GM20431 (cell line): ENCODE data around the gene VAV2.

ENCODE experiments used
- in situ Hi-C: fragments of 300-500 bp; cut with MseI, MboI; formaldehyde crosslinking; loops from one replicate; pipeline ENCODE4 v1.15.0; 2020; ENCODE audit warnings: low sequenced_read_pairs; ENCODE audit not compliant: unreplicated experiment

VAV2 gene

GRCh38 chr9:134028575-134029247, 36.6 kb upstream of the VAV2 start:
- in situ Hi-C loops: no loop called here

- in situ Hi-C loops: no loop called here
Observed at GRCh38 chr9:134028076-134028475, 36.0 kb upstream of the VAV2 start.

GRCh38 chr9:134027561-134027960, 35.4 kb upstream of the VAV2 start:
- in situ Hi-C loops: no loop called here

GRCh38 chr9:134026981-134027380, 34.9 kb upstream of the VAV2 start:
- in situ Hi-C loops: no loop called here

GRCh38 chr9:134026581-134026980, 34.5 kb upstream of the VAV2 start:
- in situ Hi-C loops: no loop called here

- in situ Hi-C loops: no loop called here
Observed at GRCh38 chr9:134025606-134026541, 33.8 kb upstream of the VAV2 start.

- in situ Hi-C loops: no loop called here
Observed at GRCh38 chr9:134024828-134025605, 32.9 kb upstream of the VAV2 start, which contains the start of gene BRD3OS. BRD3OS (plus strand) TSS chr9:134025481; CDS start chr9:134026748, 1,267 bp downstream.

- in situ Hi-C loops: no loop called here
Observed at GRCh38 chr9:134024214-134024792, 32.2 kb upstream of the VAV2 start.

GRCh38 chr9:134014946-134015345, 22.8 kb upstream of the VAV2 start:
- in situ Hi-C loops: no loop called here

GRCh38 chr9:134011401-134011800, 19.3 kb upstream of the VAV2 start:
- in situ Hi-C loops: no loop called here

GRCh38 chr9:134010310-134011173, 18.4 kb upstream of the VAV2 start:
- in situ Hi-C loops: no loop called here

GRCh38 chr9:134007571-134007970, 15.4 kb upstream of the VAV2 start:
- in situ Hi-C loops: no loop called here

- in situ Hi-C loops: no loop called here
Observed at GRCh38 chr9:134007150-134007549, 15.0 kb upstream of the VAV2 start.

- in situ Hi-C loops: no loop called here
Observed at GRCh38 chr9:134005381-134005780, 13.3 kb upstream of the VAV2 start.

- in situ Hi-C loops: no loop called here
Observed at GRCh38 chr9:134004881-134005280, 12.8 kb upstream of the VAV2 start.

- in situ Hi-C loops: no loop called here
Observed at GRCh38 chr9:134004131-134004873, 12.2 kb upstream of the VAV2 start.

GRCh38 chr9:134003237-134003636, 11.1 kb upstream of the VAV2 start:
- in situ Hi-C loops: no loop called here

- in situ Hi-C loops: no loop called here
Observed at GRCh38 chr9:134002796-134003195, 10.7 kb upstream of the VAV2 start.

GRCh38 chr9:133999851-134000265, 7.7 kb upstream of the VAV2 start:
- in situ Hi-C loops: no loop called here
